Neural progenitor cell (in vitro differentiated cells): ENCODE data around the gene ZBTB20. TPM values are rescaled to one million over a fixed set of nuclear protein-coding genes. Genes with fewer than 3 reads are reported as not detected.

Experiments used
- DNase-seq: peaks from one replicate; pipeline ENCODE4 v3.0.0-alpha.2; 2016; ENCODE audit warnings: low spot score
- H2AFZ ChIP-seq: fragments of 200-600 bp; sonication (generic); replicated peaks from 2 replicates; pipeline ENCODE4 v1.6.1; 2016; ENCODE audit warnings: antibody characterized with exemption
- H3F3A ChIP-seq: fragments of 200-600 bp; sonication (generic); 2 replicates; pipeline ENCODE4 v1.6.1; 2016; ENCODE audit warnings: antibody characterized with exemption, low read depth
- H3K27ac ChIP-seq: fragments of 200-600 bp; sonication (generic); 2 replicates; pipeline ENCODE4 v1.5.1; 2016; ENCODE audit warnings: mild to moderate bottlenecking
- H3K27me3 ChIP-seq: fragments of 200-600 bp; sonication (generic); 2 replicates; pipeline ENCODE4 v1.6.1; 2016; ENCODE audit warnings: mild to moderate bottlenecking, moderate library complexity
- H3K36me3 ChIP-seq: fragments of 200-600 bp; sonication (generic); 2 replicates; pipeline ENCODE4 v1.5.1; 2016
- H3K4me1 ChIP-seq: fragments of 200-600 bp; sonication (generic); 2 replicates; pipeline ENCODE4 v1.6.1; 2016; ENCODE audit warnings: mixed run types
- H3K4me2 ChIP-seq: fragments of 200-600 bp; sonication (generic); 2 replicates; pipeline ENCODE4 v1.6.1; 2016
- H3K4me3 ChIP-seq: fragments of 200-600 bp; sonication (generic); 2 replicates; pipeline ENCODE4 v1.5.1; 2016
- H3K79me2 ChIP-seq: fragments of 200-600 bp; sonication (generic); 2 replicates; pipeline ENCODE4 v1.6.1; 2016; ENCODE audit warnings: low read depth
- H3K9ac ChIP-seq: fragments of 200-600 bp; sonication (generic); 2 replicates; pipeline ENCODE4 v1.6.1; 2016
- H3K9me3 ChIP-seq: fragments of 200-600 bp; sonication (generic); 2 replicates; pipeline ENCODE4 v1.5.1; 2016; ENCODE audit warnings: low read depth
- H4K20me1 ChIP-seq: fragments of 200-600 bp; sonication (generic); 2 replicates; pipeline ENCODE4 v1.6.1; 2016; ENCODE audit warnings: low read depth
- H3K27ac Mint-ChIP-seq: 3 replicates; pipeline ENCODE4 v1.8.0; 2021; ENCODE audit warnings: mixed read lengths
- H3K27me3 Mint-ChIP-seq: 2 replicates; pipeline ENCODE4 v1.8.0; 2022; ENCODE audit warnings: low read depth, mild to moderate bottlenecking, inconsistent platforms, moderate library complexity, mixed read lengths; ENCODE audit not compliant: insufficient read depth
- H3K36me3 Mint-ChIP-seq: 3 replicates; pipeline ENCODE4 v1.8.0; 2021; ENCODE audit warnings: mixed read lengths
- H3K4me1 Mint-ChIP-seq: 3 replicates; pipeline ENCODE4 v1.8.0; 2021; ENCODE audit warnings: mixed read lengths
- H3K4me3 Mint-ChIP-seq: 3 replicates; pipeline ENCODE4 v1.8.0; 2021; ENCODE audit warnings: mild to moderate bottlenecking, moderate library complexity, mixed read lengths
- H3K9me3 Mint-ChIP-seq: 3 replicates; pipeline ENCODE4 v1.8.0; 2020; ENCODE audit warnings: mixed read lengths
- EZH2 ChIP-seq: fragments of 200-600 bp; sonication (generic); IDR thresholded peaks from 2 replicates; pipeline ENCODE4 v1.6.1; 2017; ENCODE audit warnings: antibody characterized with exemption, mild to moderate bottlenecking, moderate library complexity
- EZH2phosphoT487 ChIP-seq: fragments of 200-600 bp; sonication (generic); IDR thresholded peaks from 2 replicates; pipeline ENCODE4 v1.6.1; 2017; ENCODE audit warnings: antibody characterized with exemption
- total RNA-seq: library from RNA; depleted of rRNA; stranded (reverse); fragments of >200 nt; gene quantifications from 2 replicates; pipeline ENCODE4 v1.2.3, GENCODE V29; 2015; ENCODE audit warnings: low replicate concordance
- TF ChIP-seq, protein P1 (sequence below): fragments of 200-600 bp; sonication (generic); IDR thresholded peaks from 2 replicates; pipeline ENCODE4 v1.5.1; 2017; ENCODE audit warnings: antibody characterized with exemption, mild to moderate bottlenecking

Gene ZBTB20
- total RNA-seq, 1 donor from 2014 or later = 1.9 TPM

DNA sequence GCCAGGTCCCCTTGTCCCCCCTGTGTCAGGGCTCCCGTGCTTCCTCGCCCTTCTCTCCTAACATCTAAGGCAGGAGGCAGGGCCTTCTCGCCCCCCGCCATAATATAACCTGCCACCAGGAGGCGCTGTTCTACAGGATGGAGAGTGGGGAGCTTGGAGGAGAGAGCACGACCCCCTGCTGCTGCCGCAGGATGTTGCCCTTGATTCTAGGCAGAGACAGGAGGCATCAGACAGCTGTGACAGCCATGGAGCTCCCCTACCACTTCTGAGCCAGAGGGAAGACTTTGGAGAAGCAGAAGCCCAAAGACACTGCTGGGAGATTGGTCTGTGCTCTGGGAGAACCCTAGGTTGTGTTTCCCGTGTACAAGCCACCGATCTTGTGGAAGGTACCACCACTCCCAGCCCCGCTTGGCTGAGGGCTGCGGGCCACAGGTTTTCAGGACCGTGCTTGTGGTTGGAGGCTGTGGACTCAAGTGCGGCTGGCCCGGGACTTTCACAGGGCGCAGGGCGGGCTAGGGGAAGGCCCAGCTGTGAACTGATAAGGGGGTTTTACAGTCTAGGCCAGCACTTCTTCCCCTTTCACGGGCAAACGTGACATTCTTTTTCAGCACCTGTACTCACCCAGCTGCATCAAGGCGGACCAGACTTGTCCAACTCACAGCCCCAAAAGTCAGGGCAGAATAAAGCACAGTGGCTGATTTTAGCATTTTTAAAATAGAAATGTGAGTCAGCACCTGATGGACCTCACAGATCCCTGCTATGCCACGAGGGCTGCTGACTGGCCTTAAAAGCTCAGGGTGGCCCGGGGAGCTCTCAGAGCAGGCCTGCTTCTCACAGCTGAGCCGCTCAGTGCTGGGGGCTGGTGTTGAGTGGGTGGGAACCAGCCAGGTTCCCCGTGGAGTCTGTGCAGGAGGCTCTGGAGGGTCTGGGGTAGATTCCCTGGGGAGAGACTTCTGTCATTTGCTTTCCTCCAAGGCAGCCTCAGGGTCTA is 855.9 kb downstream of the ZBTB20 start:
- H3K9me3 Mint-ChIP-seq = no peaks in the 10 kb centered on the region
- Histone ChIP-seq H2AFZ (peak overlapping the region; percentile 12), H4K20me1 (no peaks in the 10 kb centered on the region)

DNA sequence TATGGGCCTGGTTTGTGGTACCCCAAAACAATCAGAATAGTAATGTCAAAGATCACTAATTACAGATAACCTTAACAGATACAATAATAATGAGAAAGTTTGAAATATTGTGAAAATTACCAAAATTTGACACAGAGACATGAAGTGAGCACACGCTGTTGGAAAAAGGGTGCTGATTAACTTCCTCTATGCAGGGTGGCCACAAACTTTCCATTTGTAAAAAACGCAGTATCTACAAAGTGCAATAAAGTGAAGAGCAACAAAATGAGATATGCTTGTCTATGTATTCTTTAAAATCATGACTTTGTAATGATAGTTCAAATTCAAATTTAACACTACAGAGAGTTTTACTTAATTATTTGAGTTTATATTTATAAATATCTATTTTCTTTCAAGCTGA is 860.8 kb downstream of the ZBTB20 start:
- TF ChIP-seq, protein P1, sequence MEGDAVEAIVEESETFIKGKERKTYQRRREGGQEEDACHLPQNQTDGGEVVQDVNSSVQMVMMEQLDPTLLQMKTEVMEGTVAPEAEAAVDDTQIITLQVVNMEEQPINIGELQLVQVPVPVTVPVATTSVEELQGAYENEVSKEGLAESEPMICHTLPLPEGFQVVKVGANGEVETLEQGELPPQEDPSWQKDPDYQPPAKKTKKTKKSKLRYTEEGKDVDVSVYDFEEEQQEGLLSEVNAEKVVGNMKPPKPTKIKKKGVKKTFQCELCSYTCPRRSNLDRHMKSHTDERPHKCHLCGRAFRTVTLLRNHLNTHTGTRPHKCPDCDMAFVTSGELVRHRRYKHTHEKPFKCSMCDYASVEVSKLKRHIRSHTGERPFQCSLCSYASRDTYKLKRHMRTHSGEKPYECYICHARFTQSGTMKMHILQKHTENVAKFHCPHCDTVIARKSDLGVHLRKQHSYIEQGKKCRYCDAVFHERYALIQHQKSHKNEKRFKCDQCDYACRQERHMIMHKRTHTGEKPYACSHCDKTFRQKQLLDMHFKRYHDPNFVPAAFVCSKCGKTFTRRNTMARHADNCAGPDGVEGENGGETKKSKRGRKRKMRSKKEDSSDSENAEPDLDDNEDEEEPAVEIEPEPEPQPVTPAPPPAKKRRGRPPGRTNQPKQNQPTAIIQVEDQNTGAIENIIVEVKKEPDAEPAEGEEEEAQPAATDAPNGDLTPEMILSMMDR = no peak
- TF ChIP-seq EZH2 (no peak), EZH2phosphoT487 (no peak)
- no peak overlapping the region for H3K4me3 ChIP-seq
- Mint-ChIP-seq H3K9me3 (no peaks in the 10 kb centered on the region), H3K4me3 (no peak overlapping the region), H3K4me1 (no peaks in the 10 kb centered on the region), H3K36me3 (no peaks in the 10 kb centered on the region), H3K27me3 (no peaks in the 10 kb centered on the region), H3K27ac (no peak overlapping the region)
- no peaks in the 10 kb centered on the region for H3K9me3 ChIP-seq
- H3K27me3 ChIP-seq = no peaks in the 10 kb centered on the region
- H3K27ac ChIP-seq = no peak overlapping the region
- H2AFZ ChIP-seq = no peak overlapping the region
- H3K4me2 ChIP-seq = no peak overlapping the region
- no peak overlapping the region for H3K9ac ChIP-seq
- no peaks in the 10 kb centered on the region for H3K79me2 ChIP-seq
- H4K20me1 ChIP-seq = no peaks in the 10 kb centered on the region
- DNase-seq = no peak
- no peaks in the 10 kb centered on the region for H3F3A ChIP-seq
- no peaks in the 10 kb centered on the region for H3K4me1 ChIP-seq
- H3K36me3 ChIP-seq = no peaks in the 10 kb centered on the region

More for the DNA sequence above, 855.9 kb downstream of the ZBTB20 start:
- peaks cover 3% of the 10 kb centered on the region for H3K27me3 Mint-ChIP-seq
- Histone ChIP-seq H3F3A (no peaks in the 10 kb centered on the region), H3K79me2 (no peaks in the 10 kb centered on the region), H3K27me3 (no peaks in the 10 kb centered on the region), H3K27ac (no peak overlapping the region), H3K36me3 (no peaks in the 10 kb centered on the region), H3K4me3 (no peak overlapping the region), H3K9ac (no peak overlapping the region), H3K9me3 (no peaks in the 10 kb centered on the region), H3K4me1 (no peaks in the 10 kb centered on the region), H3K4me2 (no peak overlapping the region)
- no peak overlapping the region for H3K4me3 Mint-ChIP-seq
- H3K4me1 Mint-ChIP-seq = no peaks in the 10 kb centered on the region
- no peak overlapping the region for H3K27ac Mint-ChIP-seq
- TF ChIP-seq, protein P1 = peak; percentile 91
- no peak for TF ChIP-seq EZH2
- DNase-seq = peak; percentile 86
- no peaks in the 10 kb centered on the region for H3K36me3 Mint-ChIP-seq

- TF ChIP-seq EZH2phosphoT487 (no peak), EZH2 (no peak)
- TF ChIP-seq, protein P1 = no peak
- no peaks in the 10 kb centered on the region for H3K36me3 Mint-ChIP-seq
- no peaks in the 10 kb centered on the region for H3K27me3 Mint-ChIP-seq
- H3K4me2 ChIP-seq = no peak overlapping the region
- no peak overlapping the region for H3K4me3 ChIP-seq
- H4K20me1 ChIP-seq = no peaks in the 10 kb centered on the region
- H3K9me3 ChIP-seq = no peaks in the 10 kb centered on the region
- H3K4me1 Mint-ChIP-seq = no peaks in the 10 kb centered on the region
- H3K4me3 Mint-ChIP-seq = no peak overlapping the region
- H3K27me3 ChIP-seq = no peaks in the 10 kb centered on the region
- H3K79me2 ChIP-seq = no peaks in the 10 kb centered on the region
- no peaks in the 10 kb centered on the region for H3K36me3 ChIP-seq
- no peak overlapping the region for H3K9ac ChIP-seq
- no peak overlapping the region for H3K27ac Mint-ChIP-seq
- H3K4me1 ChIP-seq = no peaks in the 10 kb centered on the region
- H3K27ac ChIP-seq = no peak overlapping the region
- H2AFZ ChIP-seq = no peak overlapping the region
- no peak for DNase-seq
- no peaks in the 10 kb centered on the region for H3K9me3 Mint-ChIP-seq
- H3F3A ChIP-seq = no peaks in the 10 kb centered on the region
These were observed 861.3 kb downstream of the ZBTB20 start for GRCh38 chr3:114285648-114286230.
